ENCODE results near the gene TMEM26. TPM values are rescaled to one million over a fixed set of nuclear protein-coding genes. Genes with fewer than 3 reads are reported as not detected.

TMEM26 gene
- 1 to 10 TPM; 6.3 to 8.6 (median 7.7) TPM for polyA plus RNA-seq (ENCODE audit: insufficient read length in 3 of 3)

- peak in 1 of 3 donors; percentile 44 for DNase-seq (ENCODE audit: low read depth in 3 of 3, low spot score in 2 of 3)
Observed at GRCh38 chr10:61452655-61453641, at the start of gene TMEM26. Gene TMEM26 (minus strand): TSS chr10:61453381. CDS start chr10:61453081, 300 bp downstream.

GRCh38 chr10:61500460-61500859 is 47.3 kb upstream of the TMEM26 start:
- DNase-seq (ENCODE audit: low read depth in 3 of 3, low spot score in 2 of 3), result no peak

GRCh38 chr10:61492364-61492995 is 39.3 kb upstream of the TMEM26 start:
- no peak for DNase-seq (ENCODE audit: low read depth in 3 of 3, low spot score in 2 of 3)

GRCh38 chr10:61487506-61487905 is 34.3 kb upstream of the TMEM26 start:
- DNase-seq (ENCODE audit: low read depth in 3 of 3, low spot score in 2 of 3), result no peak

GRCh38 chr10:61486738-61487396 is 33.7 kb upstream of the TMEM26 start:
- DNase-seq (ENCODE audit: low read depth in 3 of 3, low spot score in 2 of 3), result no peak

- no peak for DNase-seq (ENCODE audit: low read depth in 3 of 3, low spot score in 2 of 3)
Observed at GRCh38 chr10:61486251-61486650, 33.1 kb upstream of the TMEM26 start.

GRCh38 chr10:61481597-61481996 is 28.4 kb upstream of the TMEM26 start:
- no peak for DNase-seq (ENCODE audit: low read depth in 3 of 3, low spot score in 2 of 3)

GRCh38 chr10:61480208-61480607 is 27.0 kb upstream of the TMEM26 start:
- DNase-seq (ENCODE audit: low read depth in 3 of 3, low spot score in 2 of 3), result no peak

GRCh38 chr10:61478621-61479312 is 25.6 kb upstream of the TMEM26 start:
- DNase-seq (ENCODE audit: low read depth in 3 of 3, low spot score in 2 of 3), result no peak

- DNase-seq (ENCODE audit: low read depth in 3 of 3, low spot score in 2 of 3), result no peak
Observed at GRCh38 chr10:61477451-61477850, 24.3 kb upstream of the TMEM26 start.

GRCh38 chr10:61476529-61476928 is 23.3 kb upstream of the TMEM26 start:
- no peak for DNase-seq (ENCODE audit: low read depth in 3 of 3, low spot score in 2 of 3)

GRCh38 chr10:61475449-61475873 is 22.3 kb upstream of the TMEM26 start:
- no peak for DNase-seq (ENCODE audit: low read depth in 3 of 3, low spot score in 2 of 3)

GRCh38 chr10:61472090-61472674 is 19.0 kb upstream of the TMEM26 start:
- DNase-seq (ENCODE audit: low read depth in 3 of 3, low spot score in 2 of 3), result no peak

GRCh38 chr10:61471491-61471890 is 18.3 kb upstream of the TMEM26 start:
- no peak for DNase-seq (ENCODE audit: low read depth in 3 of 3, low spot score in 2 of 3)

- DNase-seq (ENCODE audit: low read depth in 3 of 3, low spot score in 2 of 3), result no peak
Observed at GRCh38 chr10:61470740-61471139, 17.6 kb upstream of the TMEM26 start.

GRCh38 chr10:61465901-61466632 is 12.9 kb upstream of the TMEM26 start:
- no peak for DNase-seq (ENCODE audit: low read depth in 3 of 3, low spot score in 2 of 3)

- no peak for DNase-seq (ENCODE audit: low read depth in 3 of 3, low spot score in 2 of 3)
Observed at GRCh38 chr10:61465171-61465496, 12.0 kb upstream of the TMEM26 start.

GRCh38 chr10:61464461-61465170 is 11.4 kb upstream of the TMEM26 start:
- no peak for DNase-seq (ENCODE audit: low read depth in 3 of 3, low spot score in 2 of 3)
